NCI-H2227 treated with DMSO at 0.1 percent for 48 hours (cell line): ENCODE measurements around the gene CHAD.
A peak's percentile ranks its signal among the peaks of the same experiment; 100 is the strongest.

Experiments used
- DNase-seq: peaks from one replicate; lab custom pipeline; 2025; lab: John Stamatoyannopoulos, UW

CHAD gene, protein sequence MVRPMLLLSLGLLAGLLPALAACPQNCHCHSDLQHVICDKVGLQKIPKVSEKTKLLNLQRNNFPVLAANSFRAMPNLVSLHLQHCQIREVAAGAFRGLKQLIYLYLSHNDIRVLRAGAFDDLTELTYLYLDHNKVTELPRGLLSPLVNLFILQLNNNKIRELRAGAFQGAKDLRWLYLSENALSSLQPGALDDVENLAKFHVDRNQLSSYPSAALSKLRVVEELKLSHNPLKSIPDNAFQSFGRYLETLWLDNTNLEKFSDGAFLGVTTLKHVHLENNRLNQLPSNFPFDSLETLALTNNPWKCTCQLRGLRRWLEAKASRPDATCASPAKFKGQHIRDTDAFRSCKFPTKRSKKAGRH

DNA sequence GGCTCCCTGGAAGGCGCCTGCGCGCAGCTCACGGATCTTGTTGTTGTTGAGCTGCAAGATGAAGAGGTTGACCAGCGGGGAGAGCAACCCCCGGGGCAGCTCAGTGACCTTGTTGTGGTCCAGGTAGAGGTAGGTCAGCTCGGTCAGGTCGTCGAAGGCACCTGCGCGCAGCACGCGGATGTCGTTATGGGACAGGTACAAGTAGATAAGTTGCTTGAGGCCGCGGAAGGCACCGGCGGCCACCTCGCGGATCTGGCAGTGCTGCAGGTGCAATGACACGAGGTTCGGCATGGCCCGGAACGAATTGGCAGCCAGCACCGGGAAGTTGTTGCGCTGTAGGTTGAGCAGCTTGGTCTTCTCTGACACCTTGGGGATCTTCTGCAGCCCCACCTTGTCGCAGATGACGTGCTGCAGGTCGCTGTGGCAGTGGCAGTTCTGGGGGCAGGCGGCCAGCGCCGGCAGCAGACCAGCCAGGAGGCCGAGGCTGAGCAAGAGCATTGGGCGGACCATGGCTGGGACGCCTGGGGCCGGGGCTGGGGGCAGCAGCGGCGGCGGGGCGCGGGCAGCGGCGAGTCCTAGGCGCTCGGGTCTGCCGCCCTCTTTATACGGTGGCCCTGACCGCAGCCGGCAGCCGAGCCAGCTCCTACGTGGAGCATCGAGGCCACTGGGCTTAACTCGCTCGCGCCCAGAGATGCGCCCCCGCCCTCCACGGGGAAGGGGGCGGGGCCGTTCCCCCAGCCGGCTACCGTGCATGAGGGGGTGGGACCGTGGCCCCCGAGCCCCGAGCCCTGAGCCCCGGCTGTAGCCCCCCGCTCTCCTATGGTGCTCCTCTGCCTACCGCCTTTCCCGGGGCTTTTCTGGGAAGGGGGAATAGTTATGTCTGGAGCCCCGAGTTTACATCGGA, at the start of gene CHAD:
TSS of gene CHAD (minus strand) at position 577 of the 904 bp plus-strand sequence. CDS start at position 510, 67 bp downstream.
- no peak for DNase-seq

- no peak for DNase-seq
Observed at GRCh38 chr17:50517504-50518383, 49.1 kb upstream of the CHAD start.

DNA sequence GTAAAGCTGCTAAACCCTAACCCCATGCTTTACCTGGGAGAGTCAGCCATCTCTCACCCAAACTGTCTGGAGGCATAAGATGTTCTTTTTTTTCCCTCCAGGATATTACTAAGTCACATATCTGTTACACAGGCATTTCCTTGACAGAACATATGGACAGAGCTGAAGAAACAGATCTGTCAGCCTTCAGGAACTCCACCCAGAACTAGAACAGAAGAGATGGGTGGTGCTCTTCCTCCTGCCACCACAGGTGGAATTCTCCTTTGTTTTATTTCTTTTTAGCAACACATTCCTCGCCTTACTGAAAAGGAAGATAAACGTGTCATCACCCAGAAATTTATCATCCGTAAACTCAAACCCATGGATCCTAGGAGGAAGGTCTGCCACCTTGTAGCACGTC, 48.3 kb upstream of the CHAD start:
- DNase-seq, result no peak

DNA sequence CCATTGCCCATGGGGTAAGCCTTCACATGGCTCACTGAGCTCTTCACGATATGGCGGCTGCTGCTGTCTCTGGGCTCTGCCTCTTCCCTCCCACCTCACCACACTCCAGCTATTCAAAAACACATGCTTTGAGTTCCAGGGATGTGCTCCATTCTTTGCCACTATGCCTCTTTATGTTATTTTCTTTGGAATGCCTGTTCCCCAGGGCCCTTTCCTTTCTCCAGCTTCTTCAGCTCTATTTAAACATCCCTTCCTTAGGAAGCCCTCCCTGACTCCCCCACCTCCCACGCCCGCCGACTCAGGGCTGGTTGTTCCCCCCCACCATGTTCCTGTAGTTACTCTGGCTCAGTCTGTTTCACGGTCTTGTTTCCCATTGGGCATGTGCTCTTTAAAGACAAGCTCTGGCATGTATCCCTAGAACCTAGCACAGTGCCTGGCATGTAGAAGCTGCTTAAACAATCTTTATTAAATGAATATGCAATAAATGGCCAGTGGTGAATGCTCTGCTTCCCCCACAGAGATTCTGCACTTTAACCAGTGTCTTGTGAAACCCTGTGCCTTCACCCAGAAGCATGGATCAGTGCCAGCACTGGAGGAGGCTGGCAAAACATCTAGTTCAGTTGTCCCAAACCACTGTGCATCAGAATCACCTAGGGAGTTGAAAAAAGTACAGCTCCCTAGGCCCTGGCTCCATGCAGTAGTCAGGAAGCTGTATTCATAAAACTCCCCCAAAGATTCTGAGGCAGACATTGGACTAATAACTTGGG, 46.4 kb upstream of the CHAD start:
- no peak for DNase-seq

GRCh38 chr17:50514388-50514787, 45.7 kb upstream of the CHAD start:
- no peak for DNase-seq

GRCh38 chr17:50513495-50513894, 44.8 kb upstream of the CHAD start:
- no peak for DNase-seq

GRCh38 chr17:50511058-50511457, 42.4 kb upstream of the CHAD start:
- DNase-seq, result no peak

- DNase-seq, result no peak
Observed at GRCh38 chr17:50508573-50509460, 40.1 kb upstream of the CHAD start.

- peak; percentile 81 for DNase-seq
Observed at GRCh38 chr17:50507871-50508572, 39.3 kb upstream of the CHAD start, which contains the start of gene MYCBPAP. Gene MYCBPAP, plus strand, starts transcription at chr17:50508439. Its CDS starts 236 bp downstream, at chr17:50508675.

DNA sequence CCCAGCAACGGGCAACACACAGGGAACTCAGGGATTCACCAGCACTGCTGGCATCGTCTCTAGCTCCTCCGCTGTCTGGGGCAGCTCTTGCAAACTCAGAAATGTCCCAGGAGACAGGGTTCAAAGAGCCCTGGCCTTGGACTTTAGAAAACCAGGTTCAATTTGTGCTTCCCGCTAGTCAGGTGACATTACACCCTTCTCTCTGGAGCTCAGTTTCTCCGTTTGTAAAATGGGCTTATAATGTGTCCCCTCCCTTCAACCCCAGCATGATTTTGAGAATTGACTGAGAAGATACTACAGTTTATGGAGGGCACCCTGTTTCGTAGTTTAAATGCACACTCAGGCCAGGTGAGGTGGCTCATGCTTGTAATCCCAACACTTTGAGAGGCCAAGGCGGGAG, 37.6 kb upstream of the CHAD start:
- DNase-seq, result no peak

DNA sequence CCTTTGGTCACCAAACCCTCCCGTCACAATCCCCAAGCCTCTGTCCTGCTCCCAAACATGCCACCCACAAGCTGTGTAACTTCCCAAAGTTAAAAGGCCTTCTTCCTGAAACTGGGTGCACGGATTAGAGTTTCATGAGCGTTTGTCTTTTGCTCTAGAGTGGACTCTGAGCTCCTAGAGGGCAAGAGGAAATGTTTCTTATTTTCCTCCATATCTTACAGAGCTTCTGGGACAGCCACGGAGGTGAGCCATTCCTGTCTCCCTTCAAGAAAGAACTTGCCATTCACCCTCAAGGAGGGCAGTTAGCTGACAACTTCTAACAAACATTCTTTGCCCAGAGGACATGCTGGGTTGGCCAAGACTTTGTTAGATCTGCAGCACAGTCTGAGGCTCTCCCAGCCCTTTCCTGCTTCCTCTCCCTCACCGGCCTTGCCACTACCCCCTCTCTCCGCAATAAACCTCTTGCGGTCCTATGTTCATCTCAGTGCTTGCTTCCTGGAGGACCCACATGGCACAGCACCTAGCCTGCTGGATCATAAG, 37.0 kb upstream of the CHAD start:
- DNase-seq, result no peak

DNA sequence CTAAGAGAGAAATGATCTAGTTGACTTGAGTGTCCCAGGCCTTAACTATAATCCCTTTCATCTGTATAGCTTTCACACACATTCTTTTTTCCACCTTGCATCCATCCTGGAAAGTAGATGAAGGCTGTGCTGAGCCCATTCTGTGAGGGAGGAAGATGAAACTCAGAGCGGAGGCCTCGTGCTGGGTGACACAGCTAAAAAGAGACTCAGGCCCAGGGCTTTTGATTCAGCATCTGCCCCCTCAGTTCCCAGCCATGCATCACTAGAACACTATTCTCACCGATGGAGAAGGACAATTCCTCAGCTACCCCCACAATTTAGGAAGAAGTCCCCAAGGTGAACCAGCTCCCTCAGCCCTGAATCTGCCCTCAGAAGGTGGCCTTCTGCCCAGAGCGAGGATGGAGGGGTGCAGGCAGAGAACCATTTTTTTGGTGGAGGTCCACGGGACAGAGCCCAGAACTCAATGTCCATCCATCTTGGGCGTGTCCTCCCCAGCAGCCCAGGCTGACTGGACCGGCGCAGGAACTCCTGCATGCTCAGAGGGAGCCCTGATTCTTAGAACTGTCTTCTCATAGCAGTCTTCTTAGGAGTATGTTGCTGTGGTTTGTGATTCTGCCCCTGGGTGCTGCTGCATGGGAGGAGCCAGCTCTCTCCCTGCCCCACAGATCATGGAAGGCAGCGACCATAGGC, 33.8 kb upstream of the CHAD start:
- no peak for DNase-seq

GRCh38 chr17:50501054-50501453, 32.4 kb upstream of the CHAD start:
- no peak for DNase-seq

DNA sequence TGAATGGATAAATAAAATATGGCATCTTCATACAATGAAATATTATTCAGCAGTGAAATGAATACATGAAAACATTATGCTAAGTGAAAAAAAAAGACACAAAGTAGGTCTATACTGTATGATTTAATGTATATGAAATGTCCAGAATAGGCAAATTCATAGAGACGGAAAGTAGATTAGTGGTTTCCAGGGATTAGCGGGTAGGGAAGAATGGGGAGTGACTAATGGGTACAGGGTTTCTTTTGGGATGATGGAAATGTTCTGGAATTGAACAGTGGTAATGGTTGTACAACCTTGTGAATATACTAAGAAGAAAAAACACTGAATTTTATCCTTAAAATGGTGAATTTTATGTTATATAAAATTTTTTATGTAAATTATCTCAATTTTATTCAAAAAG, 31.0 kb upstream of the CHAD start:
- no peak for DNase-seq

GRCh38 chr17:50499270-50499669, 30.6 kb upstream of the CHAD start:
- no peak for DNase-seq

DNA sequence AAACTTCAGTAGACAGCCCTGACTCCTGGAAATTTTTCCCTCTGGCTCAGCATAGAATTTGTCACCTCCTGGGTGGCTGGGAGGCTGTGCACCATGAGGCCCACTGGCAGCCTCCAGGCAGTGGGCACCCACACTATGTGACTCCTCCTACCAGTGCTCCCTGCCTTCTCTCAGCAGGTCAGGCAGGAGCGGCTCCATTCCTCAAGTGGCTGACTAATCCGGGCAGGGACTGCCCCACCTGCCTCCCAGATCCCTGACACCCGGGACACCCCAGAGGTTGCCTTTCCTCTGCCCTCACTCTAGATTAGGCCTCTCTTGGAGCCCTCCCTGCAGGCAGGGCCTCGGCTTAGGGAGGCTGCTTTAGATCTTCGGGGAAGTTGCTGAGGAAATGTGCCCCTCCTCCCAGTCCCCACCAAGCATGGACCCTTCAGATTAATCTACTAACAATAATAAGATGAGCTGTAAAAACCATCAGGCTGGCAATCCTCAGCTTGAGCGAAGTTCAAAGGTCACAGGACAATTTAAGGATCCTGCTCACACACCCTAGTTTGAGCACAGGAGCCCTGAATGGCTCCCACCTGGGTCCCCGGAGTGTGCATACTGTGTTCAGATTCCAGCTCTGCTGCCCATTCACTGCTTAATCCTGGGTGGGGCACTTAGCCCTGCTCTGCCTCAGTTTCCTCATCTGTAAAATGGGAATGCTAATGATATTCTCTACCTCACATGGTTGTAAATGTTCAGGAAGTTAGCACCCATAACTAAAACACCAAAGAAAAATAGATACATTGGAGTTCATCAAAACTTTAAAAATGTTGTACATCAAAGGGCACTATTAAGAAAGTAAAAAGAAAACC, 29.6 kb upstream of the CHAD start:
- DNase-seq, result no peak

- DNase-seq, result no peak
Observed at GRCh38 chr17:50495918-50496317, 27.2 kb upstream of the CHAD start.
